Renal cortical epithelial cell (primary cell): ENCODE results near the gene LBH. TPM values are rescaled to one million over a fixed set of nuclear protein-coding genes. Genes with fewer than 3 reads are reported as not detected.
A peak's percentile ranks its signal among the peaks of the same experiment; 100 is the strongest.

ENCODE experiments used
- DNase-seq: peaks from one replicate; pipeline ENCODE4 v3.0.0-alpha.2; 2011; ENCODE audit warnings: low read depth
- total RNA-seq: library from RNA; depleted of rRNA; stranded (reverse); fragments of >200 nt; gene quantifications from 2 replicates; pipeline ENCODE4 v1.2.3, GENCODE V29; 2014

LBH gene
- total RNA-seq, 1 donor from 2014 or later: 22.7 TPM

DNA sequence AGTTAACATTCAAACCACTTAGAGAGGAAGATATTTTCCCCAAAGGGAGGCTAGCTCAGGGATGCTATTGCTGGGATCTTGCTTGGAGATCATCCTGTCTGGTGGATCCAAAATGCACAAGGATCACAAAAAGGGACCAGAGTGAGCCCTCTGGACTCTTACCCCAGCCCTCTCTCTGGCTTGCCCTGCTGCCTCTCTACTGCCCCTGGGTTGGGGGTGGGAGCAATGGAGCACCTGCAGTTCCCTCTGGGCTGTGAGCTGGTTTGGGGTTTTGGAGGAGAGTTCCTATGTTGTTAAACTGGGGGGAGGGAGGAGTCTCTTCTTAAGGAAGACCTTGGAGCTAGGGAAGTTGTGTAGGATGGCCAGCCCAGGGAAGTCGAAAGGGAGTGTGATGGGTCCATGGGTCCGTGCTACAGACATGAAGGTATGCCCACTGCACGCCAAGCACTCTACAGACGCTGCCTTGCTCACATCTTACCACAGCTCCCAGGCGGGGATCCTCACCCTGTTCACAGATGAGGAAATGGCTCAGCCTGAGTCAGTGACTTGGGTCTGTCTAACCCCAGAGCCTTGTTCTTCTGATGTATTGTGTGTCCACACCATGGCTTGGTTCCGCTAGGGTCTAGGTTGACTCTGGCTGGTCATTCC lies 3.8 kb downstream of the LBH start:
- no peak for DNase-seq

DNA sequence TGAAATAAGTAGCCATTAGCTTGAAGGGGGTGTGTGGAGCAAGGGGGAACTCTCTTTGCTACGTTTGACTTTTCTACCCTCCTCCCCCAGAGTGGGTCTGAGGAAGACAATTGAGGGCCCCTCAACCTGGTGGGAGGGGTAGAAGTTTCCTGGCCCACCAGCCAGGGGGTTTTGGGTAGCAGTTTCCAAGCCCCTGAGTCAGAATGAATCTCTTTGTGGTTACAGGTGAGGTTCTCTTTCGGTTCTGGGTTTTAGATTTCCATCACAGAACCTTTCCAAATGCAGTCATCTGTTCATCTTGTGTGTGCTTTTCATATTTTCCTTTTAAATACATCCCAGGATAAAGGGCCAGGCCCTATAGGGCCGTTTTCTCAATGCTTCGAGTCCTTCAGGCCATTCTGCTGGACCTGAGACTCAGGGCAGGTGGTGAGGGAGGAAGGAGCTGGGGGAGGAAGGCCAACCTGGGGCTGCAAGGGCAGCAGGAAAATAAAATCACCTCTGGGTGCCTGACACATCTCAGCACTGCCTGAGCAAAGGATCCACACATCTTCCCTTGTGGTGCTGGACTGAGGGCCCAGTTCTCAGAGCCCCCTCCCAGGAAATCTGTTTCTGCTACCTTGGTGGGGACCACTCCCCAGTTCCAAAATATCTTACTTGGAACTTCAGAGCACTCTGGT lies 4.7 kb downstream of the LBH start:
- no peak for DNase-seq

DNA sequence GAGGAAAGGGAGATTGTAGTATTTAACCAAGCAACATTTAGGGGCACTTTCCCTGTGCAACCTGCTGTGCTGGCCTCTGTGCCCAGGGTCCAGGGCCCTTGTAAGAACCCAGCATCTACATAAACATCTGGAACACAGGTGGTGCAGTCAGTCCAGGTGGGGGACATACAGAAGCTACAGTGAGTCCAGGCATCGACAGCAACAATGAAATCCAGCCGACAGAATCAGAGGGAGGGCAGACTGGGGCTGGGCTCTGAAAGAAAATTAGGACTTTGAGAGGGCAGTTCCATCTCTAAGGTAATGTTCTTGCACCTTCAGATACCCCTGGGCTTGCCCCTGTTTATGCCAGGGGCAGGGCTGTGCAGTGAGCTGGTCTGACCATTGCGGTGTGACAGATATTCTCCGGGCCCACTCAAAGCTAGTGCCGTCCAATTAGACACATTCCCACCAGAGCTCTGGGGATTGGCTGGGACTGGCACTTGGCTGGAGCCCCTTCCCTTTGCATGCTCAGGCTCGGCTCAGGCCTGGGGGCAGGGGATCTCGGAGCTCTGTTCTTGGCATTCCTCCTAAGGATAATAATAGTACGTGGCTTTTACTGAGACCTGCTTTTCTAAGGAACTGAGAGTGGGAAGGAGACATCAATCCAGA lies 5.4 kb downstream of the LBH start:
- DNase-seq: no peak

DNA sequence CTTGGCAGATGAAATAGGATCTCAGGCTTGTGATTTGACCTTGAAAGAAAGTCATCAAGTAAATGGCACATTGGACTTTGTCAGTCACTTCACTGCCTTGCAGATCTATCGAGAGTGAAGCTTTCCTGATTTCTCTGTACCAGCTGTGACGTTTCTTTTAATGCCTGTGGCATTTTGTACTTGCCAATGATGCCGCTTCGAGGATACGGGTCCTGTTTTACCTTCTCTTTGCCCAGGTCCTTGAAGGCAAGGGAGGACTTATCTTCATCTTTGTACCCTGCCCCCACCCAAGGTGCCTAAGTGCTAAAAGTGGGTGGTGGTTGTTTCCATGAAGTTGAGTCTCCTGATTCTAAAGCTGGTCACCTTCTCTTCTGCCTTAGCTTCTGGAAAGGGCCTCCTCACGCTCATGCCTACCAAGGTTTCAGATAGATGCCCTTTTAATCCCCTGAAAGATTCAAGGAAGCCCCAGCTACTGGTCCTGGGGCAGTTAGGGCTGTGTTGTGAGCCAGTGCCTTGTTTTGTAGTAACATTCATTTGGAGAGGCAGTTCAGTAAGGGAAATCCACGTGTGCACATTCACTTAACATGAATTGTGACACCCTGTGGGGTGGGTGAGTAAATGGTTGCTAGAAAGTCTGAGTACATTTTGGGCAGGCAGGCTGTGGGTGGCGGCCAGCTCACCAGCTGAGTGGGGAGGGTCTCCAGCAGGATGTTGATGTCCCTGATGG lies 6.1 kb downstream of the LBH start:
- DNase-seq: no peak

DNA sequence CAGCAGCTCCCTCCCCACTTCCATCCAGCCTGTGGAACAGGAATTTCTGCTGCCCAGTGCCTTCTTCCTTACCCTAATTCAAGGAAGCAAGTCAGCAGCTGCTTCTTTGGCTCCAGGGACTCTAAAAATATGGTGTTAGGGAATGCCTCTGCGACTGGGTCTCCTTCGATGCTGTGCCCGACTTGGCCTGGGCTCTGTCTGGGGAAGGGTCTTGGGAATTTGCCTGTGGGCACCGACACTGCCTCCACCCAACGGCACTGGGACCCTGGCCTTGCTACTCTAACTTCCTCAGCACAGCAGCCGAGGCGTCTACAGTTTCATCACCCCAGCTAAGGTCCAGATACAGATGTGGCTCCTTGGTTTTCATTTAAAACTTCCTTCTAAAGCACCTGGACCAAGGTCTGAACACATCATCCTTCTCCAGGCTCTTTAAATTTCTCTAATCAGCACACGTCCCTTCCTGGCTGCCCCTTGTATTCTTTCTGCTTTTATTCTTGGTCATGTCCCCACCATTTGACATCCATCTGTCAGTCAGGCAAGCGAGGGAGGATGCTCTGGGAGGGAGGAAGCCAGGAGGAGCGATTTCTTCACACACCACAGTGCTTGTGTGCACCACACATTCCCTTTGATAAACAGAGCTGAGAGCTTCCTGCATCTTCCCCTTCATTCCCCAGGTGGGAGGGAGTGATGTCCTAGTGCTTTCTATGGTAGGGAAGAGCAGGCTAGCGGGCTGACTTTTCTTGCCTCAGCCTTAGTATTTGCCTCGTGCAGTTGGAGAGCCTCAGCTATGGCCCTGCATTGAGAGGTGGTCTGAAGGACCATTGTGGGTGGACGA lies 6.8 kb downstream of the LBH start:
- no peak for DNase-seq

DNA sequence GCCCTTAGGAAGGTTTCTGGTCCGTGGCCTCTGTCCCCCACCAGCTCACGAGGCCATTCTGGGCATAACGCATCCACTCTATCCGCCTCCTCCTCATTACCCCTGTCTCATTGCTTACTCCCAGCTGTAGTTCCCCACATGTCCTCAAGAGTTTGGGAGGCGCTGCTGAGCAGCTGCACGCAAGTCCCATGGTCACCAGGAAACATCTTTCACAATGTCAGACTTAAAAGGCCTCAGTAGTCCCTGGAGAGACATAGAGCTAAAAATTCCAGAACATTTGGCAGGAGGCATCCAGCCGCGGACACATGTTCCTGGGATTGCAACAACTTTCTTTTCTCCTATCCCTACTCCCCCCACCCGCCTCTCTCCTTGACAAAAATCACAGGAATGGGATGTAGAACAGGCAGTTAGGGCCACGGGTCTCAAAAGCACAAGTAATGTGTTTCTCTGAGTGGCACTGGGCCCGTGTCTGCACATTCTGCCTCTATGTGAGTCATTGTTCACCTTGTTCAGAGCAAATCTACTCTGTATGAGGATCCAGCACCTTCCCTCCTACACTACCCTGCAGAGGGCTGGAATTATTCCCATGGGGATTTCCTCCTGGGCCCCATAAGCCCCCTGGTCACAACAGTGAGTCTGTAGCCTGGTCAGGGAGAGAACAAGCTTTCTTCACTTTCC lies 8.1 kb downstream of the LBH start:
- DNase-seq: peak; percentile 50

DNA sequence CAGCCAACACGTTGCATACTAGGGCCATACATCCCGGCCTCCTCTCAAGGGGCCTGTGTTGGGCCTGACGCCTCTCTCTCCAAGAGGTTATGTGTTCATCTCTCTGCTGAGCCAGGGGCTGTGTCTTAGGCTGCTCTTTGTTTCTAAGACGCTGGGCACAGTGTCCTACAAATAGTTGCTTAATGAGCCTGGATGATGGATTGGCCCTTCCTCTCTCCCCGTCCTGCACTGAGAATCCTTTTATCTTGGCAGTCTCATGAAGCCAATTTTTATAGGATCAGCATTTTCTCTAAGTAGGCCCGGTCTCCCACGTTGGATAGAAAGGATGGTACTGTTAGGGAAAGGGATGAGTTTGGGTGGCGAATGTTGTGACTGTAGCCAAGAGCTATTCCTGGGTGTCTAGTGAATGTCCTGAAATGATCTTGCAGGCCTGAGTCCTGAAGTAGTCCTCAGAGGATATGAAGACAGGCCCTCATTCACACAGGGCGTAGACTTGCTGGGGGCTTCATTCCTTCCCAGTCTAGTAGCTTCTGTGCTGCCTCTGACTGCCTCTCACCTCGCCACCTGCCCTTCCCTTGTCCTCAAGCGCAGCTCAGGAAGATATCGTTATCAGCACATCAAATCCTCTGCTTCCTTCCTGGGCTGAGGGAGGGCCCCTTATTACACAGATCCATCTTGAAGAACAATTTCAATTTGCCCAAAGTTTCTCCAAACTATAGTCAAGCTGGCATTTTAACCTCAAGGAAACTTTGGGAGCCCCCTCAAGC lies 8.8 kb downstream of the LBH start:
- DNase-seq: no peak

DNA sequence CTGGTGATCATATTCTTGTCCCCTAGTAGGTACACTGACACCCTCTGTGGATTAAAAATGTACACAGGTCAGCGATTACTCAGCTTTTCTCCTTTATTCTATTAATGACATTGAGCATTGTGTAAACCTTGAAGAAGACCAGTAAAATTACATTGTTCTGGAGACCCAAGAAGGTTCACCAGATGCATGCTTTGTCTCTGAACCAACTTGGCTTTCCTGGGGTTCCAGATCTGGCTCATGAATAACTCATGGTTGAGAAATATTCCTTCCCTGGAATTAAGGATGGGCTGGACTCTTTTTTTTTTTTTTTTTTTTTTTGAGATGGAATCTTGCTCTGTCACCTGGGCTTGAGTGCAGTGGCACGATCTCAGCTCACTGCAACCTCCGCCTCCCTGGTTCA lies 11.9 kb downstream of the LBH start:
- DNase-seq: no peak

DNA sequence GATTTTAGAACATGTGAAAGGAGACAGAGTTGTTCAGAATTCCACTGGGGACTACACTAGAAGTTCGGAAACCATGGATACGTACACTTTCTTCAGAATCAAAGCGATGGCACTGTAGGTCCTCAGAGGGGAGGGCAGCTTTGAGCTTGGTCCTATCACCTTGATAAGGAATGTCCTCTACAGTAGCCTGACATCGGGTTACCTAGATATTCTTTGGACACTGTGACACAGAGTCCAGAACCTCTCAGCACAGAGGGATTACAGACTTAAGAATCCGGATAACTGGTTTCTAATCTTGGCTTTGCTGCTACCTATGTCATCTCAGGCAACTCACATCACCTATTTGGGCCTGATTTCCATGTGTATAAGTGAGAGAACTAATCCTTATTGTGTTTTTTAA lies 14.0 kb downstream of the LBH start:
- DNase-seq: no peak

DNA sequence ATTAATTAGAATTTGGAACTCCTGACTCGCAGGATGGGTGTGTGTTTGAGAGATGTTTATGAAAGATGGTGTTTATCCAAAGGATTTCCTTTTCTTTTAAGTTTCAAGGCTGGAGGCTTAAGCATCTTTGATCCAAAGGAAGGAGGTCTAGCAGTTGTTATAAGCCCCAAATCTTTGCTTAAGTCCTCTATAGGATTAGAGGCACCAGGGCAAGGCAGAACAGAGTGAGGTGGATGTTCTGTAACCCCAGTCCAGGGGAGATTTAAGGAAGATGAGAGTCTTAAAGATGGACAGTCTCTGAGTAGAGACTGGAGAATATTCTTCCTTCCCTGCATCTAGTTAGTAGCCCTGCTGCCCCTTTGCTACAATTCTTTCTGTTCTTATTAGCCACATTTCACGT lies 17.5 kb downstream of the LBH start:
- DNase-seq: no peak

DNA sequence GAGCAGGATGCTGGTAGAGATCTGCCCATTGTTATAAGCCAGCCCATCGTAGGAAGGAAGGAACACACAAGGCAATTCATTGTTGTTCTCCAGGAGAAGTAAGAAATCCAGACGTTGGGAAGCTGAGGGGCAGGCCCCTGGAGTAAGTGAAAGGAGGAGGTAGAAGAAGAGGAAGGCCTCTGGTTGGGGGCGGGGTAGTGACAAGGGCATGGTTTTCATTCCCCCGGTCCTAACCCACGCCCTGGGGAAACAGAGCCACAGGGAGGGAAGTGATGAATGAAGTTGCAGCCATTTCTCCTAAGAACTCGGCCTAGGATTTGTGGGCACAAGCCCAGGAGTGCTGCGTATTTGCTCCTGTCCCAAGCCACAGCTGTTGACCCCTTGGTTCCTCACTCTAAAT lies 18.0 kb downstream of the LBH start:
- DNase-seq: no peak

DNA sequence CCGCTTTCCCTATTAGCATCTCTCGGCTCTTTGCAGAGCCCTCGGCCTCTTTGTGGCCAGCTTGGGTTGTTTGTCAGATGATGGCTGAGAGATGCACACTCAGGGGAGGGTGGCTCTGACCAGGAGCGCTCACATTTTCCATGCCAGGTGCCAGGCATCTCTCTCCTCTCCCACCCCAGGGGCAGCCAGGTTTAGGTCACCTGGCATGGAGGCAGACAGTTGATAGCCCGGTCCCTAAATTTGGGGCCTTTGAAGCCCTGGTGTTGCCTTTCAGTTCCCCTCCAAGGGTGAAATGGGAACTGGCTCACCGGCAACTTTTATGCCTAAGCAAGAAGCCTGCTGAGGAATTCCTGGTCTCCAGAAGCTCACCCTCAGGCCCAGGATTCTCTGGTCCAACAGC lies 19.1 kb downstream of the LBH start:
- no peak for DNase-seq

DNA sequence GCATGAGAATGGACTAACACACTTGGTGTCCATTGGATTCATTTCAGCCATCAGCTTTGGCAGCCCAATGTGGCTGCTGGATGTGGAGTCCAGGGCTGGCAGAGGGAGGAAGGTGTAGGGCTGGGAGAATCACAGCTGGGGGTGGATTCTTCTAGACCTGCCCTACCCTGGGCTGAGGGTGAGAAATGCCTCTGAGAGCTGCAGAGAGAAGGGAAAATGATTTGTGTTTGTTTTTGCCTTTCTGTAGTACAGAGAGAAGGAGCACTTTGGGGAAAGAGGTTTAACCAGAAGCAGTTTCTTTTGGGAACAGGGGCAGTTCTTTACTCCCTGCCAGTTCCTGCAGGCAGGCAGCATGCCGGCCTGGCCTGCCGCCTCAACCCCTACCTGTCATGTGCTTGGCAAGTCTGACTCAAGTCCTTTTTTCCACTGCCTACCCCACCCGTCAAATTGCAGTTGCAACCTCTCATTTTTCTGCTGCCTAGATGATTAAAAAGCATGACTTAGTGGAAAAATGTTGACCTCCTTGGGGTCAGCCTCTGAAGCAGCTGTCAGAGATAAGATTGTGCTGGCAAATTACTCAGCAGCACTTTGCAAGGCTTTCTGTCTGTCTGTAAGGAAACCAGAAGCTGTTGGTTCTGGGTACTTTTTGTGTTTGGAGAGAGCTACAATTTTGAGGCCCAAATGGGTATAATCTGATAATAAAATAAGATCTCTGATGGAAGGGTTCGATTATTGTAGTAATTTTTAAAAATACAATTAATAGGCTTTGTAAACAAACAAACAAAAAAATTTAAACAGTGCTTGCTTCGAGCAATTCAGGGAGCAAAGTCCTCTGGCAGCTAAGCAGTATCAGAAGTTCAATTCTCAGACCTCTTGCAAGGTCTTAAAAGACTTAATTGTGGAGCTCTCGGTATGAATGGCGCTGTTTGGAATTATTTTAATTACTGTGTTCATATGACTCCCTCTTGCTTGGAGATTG lies 21.7 kb downstream of the LBH start:
- DNase-seq: peak; percentile 74

DNA sequence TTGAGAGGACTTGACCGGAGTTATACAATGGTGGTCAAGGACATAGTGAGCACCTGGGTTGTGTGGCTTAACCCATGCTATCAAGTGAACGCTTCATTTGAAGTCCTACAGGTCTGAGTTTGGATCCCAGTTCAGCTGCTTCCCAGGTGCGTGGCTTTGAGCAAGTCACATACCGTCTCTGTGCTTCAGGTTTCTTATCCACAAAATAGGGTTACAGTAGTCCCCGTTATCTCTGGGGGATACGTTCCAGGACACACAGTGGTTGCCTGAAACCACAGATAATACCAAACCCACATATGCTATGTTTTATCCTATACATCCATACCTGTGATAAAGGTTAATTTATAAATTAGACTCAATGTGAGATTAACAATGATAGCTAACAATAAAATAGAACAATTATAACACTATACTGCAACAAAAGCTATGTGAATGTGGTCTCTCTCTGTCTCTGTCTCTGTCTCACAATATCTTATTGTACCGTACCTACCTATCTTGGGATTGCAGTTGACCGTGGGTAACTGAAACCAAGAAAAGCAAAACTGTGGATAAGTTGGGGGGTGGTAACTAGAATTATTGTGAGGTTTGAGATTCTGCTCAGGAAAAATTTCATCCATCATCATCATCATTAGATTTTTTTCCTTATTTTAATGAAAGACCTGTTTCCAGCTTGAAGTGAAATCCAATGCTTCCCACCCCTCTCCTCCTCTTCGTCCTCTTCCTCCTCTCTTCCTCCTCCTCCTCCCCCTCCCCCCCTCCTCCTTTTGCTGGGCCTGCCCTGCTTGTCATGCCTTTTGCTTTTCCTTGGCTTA lies 22.7 kb downstream of the LBH start:
- DNase-seq: no peak

DNA sequence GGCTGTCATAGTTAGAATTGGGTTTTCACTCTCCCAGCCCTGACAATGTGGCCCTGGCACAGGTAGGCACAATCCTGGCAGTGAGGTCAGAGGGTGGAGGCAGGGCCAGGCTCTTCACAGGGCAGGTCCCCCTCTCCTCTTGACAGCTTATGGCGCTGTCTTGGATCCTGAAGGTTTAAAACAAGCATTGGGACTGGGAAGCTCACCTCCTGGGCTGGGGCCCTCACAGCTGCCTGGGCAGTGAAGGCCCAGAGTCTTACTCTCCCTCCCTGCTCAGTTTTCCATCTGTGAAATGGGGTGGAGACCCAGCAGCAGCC lies 23.3 kb downstream of the LBH start:
- no peak for DNase-seq

DNA sequence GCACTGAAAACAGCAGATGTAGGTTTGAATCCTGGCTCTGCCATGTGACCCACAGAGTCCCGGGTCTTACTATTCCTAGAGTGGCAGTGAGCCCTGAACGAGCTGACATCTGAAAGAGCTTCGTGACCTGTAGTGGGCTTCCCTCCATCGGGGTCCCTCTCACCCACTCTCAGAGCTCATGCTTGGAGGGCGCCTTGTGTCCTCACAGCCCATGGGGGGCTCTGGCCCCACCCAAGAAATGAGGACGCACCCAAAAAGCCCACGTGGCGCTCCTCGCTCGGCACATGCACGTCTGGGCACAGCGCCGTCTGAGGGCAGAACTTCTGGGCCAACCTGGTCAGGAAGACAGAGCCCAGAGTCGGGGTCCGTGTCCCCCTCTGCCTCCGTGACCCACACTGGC lies 23.7 kb downstream of the LBH start:
- no peak for DNase-seq

DNA sequence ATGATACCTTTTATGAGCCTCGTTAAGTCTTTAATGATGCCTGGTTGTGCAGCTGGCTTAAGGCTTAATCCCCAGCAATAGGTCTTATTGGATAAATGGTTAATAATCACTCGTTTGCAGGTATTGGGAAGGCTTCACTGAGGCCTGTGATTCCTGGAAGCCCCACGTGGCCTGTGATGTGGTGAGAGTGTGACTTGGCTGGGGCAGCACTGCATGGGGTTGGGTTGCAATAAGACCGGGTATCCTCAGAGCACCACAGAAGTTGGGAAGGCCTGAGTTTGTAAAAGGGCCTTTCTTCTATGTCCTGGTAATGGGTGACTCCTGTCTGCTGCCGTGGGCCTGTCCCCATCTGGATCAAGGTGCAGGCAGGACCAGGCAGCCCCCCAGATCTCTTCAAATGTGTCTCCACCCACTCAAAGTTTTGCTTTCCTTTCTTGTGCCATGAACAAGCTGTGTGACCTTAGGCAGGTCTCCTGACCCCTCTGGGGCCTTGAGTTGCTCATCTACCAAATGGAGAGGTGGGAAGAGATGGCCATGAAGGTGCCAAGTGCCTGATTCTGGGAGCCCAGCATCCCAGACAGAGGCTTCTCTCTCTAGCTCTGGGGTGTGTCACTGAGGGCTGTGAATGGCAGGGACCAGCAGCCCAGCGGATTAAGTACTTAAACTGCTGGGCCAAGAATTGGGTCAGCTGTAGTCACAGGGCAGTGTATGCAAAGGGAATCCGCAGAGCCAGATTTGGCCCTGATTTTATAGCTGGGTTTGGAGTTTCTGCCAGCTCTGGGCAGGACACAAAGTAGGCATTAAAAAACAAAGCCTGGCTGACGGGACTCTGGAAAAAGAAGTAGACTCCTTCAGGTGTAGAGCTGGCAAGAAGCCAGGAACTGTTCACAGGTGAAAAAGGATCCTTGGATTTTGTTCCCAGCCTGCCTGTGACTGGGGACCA lies 24.4 kb downstream of the LBH start:
- DNase-seq: no peak
